ENCODE data around the gene GMPPA.

DNA sequence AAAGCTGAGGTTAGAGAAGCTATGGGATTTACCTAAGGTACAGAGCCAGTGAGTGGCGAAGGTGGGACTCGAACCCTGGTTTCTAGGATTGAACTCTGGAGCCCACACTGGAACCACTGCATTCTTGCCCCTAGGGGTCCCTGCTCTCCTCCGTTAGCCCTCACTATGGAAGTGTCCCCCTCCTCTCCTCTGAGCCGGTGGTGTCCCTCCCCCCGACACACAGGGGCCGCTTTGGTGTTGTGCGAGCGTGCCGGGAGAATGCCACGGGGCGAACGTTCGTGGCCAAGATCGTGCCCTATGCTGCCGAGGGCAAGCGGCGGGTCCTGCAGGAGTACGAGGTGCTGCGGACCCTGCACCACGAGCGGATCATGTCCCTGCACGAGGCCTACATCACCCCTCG, 8.5 kb upstream of the GMPPA start:
- TF ChIP-seq, protein P1, sequence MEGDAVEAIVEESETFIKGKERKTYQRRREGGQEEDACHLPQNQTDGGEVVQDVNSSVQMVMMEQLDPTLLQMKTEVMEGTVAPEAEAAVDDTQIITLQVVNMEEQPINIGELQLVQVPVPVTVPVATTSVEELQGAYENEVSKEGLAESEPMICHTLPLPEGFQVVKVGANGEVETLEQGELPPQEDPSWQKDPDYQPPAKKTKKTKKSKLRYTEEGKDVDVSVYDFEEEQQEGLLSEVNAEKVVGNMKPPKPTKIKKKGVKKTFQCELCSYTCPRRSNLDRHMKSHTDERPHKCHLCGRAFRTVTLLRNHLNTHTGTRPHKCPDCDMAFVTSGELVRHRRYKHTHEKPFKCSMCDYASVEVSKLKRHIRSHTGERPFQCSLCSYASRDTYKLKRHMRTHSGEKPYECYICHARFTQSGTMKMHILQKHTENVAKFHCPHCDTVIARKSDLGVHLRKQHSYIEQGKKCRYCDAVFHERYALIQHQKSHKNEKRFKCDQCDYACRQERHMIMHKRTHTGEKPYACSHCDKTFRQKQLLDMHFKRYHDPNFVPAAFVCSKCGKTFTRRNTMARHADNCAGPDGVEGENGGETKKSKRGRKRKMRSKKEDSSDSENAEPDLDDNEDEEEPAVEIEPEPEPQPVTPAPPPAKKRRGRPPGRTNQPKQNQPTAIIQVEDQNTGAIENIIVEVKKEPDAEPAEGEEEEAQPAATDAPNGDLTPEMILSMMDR (IDR thresholded peaks at IDR 0.05) = no peak
- no peak for TF ChIP-seq POLR2A (IDR thresholded peaks at IDR 0.05)

Measured in thyroid gland (tissue), 4 donors.